ENCODE data around the gene RMDN2. TPM values are rescaled to one million over a fixed set of nuclear protein-coding genes. Genes with fewer than 3 reads are reported as not detected.

Gene RMDN2
- total and polyA plus RNA-seq, 4 donors: 7.3 to 30.6 (median 13.3) TPM

DNA sequence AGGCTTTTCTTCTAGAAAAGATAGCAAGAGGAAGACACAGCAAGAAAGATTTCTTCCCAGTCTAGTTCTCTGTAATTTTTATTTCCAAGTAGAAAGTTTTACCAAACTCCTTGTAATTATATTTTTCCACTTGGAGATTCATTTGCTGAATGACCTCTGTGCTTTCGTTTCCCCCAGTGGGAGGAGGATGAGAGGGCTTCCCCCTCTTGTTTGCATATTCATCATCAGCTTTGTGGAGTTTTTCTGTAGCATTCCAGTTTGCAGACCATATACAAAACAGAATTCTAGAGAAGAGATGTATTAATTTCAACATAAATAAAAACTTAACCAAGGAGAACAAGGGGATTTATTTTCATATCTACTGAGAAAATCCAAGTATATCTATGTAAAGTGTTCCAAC lies 51.3 kb downstream of the RMDN2 start:
- H3K9ac ChIP-seq (ENCODE audit: low read depth in 1 of 2, low read length in 2 of 2): no peak overlapping the region
- no peaks in the 10 kb centered on the region for H3K4me1 ChIP-seq (ENCODE audit: control insufficient read depth in 4 of 4, insufficient read depth in 4 of 4, low read length in 3 of 4)
- no peaks in the 10 kb centered on the region for H3K36me3 ChIP-seq (ENCODE audit: control insufficient read depth in 4 of 4, insufficient read depth in 3 of 4, low read depth in 1 of 4, low read length in 3 of 4)
- H3K27ac ChIP-seq (ENCODE audit: low read depth in 1 of 2, low read length in 2 of 2): no peak overlapping the region
- DNase-seq (ENCODE audit: low spot score): no peak
- H3K4me3 ChIP-seq (ENCODE audit: low read depth in 1 of 3, low read length in 3 of 3): no peak overlapping the region
- no peaks in the 10 kb centered on the region for H3K9me3 ChIP-seq (ENCODE audit: control insufficient read depth in 4 of 4, low read length in 3 of 4)
- H3K27me3 ChIP-seq (ENCODE audit: control insufficient read depth in 4 of 4, insufficient read depth in 4 of 4, low read length in 3 of 4): no peaks in the 10 kb centered on the region
- 90% methylated on average over 1 of the region's 1 CpG for WGBS
- TF ChIP-seq RXRA (IDR thresholded peaks at IDR 0.05) (no peak), YY1 (IDR thresholded peaks at IDR 0.05) (no peak), RAD21 (IDR thresholded peaks at IDR 0.05) (no peak), TAF1 (conservative IDR thresholded peaks at IDR 0.05) (no peak), NR2F2 (IDR thresholded peaks at IDR 0.05) (no peak), FOXA2 (IDR thresholded peaks at IDR 0.05) (no peak), JUND (IDR thresholded peaks at IDR 0.05) (no peak), HNF4G (IDR thresholded peaks at IDR 0.05) (no peak), SP1 (IDR thresholded peaks at IDR 0.05) (no peak), GABPA (IDR thresholded peaks at IDR 0.05 in 1 of 2, conservative IDR thresholded peaks at IDR 0.05 in 1 of 2) (no peak), FOXA1 (IDR thresholded peaks at IDR 0.05) (no peak), EGR1 (IDR thresholded peaks at IDR 0.05; ENCODE audit: low read depth in 2 of 2) (no peak), HNF4A (conservative IDR thresholded peaks at IDR 0.05) (no peak)
- TF ChIP-seq, protein P1, sequence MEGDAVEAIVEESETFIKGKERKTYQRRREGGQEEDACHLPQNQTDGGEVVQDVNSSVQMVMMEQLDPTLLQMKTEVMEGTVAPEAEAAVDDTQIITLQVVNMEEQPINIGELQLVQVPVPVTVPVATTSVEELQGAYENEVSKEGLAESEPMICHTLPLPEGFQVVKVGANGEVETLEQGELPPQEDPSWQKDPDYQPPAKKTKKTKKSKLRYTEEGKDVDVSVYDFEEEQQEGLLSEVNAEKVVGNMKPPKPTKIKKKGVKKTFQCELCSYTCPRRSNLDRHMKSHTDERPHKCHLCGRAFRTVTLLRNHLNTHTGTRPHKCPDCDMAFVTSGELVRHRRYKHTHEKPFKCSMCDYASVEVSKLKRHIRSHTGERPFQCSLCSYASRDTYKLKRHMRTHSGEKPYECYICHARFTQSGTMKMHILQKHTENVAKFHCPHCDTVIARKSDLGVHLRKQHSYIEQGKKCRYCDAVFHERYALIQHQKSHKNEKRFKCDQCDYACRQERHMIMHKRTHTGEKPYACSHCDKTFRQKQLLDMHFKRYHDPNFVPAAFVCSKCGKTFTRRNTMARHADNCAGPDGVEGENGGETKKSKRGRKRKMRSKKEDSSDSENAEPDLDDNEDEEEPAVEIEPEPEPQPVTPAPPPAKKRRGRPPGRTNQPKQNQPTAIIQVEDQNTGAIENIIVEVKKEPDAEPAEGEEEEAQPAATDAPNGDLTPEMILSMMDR (IDR thresholded peaks at IDR 0.05; ENCODE audit: low read depth, low read length, missing input control): no peak
- TF ChIP-seq, protein P2, sequence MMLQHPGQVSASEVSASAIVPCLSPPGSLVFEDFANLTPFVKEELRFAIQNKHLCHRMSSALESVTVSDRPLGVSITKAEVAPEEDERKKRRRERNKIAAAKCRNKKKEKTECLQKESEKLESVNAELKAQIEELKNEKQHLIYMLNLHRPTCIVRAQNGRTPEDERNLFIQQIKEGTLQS (IDR thresholded peaks at IDR 0.05): no peak
- TF ChIP-seq, protein P3, sequence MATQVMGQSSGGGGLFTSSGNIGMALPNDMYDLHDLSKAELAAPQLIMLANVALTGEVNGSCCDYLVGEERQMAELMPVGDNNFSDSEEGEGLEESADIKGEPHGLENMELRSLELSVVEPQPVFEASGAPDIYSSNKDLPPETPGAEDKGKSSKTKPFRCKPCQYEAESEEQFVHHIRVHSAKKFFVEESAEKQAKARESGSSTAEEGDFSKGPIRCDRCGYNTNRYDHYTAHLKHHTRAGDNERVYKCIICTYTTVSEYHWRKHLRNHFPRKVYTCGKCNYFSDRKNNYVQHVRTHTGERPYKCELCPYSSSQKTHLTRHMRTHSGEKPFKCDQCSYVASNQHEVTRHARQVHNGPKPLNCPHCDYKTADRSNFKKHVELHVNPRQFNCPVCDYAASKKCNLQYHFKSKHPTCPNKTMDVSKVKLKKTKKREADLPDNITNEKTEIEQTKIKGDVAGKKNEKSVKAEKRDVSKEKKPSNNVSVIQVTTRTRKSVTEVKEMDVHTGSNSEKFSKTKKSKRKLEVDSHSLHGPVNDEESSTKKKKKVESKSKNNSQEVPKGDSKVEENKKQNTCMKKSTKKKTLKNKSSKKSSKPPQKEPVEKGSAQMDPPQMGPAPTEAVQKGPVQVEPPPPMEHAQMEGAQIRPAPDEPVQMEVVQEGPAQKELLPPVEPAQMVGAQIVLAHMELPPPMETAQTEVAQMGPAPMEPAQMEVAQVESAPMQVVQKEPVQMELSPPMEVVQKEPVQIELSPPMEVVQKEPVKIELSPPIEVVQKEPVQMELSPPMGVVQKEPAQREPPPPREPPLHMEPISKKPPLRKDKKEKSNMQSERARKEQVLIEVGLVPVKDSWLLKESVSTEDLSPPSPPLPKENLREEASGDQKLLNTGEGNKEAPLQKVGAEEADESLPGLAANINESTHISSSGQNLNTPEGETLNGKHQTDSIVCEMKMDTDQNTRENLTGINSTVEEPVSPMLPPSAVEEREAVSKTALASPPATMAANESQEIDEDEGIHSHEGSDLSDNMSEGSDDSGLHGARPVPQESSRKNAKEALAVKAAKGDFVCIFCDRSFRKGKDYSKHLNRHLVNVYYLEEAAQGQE (IDR thresholded peaks at IDR 0.05): no peak
- TF ChIP-seq, protein P4, sequence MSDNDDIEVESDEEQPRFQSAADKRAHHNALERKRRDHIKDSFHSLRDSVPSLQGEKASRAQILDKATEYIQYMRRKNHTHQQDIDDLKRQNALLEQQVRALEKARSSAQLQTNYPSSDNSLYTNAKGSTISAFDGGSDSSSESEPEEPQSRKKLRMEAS (IDR thresholded peaks at IDR 0.05): no peak
- TF ChIP-seq, protein P5, sequence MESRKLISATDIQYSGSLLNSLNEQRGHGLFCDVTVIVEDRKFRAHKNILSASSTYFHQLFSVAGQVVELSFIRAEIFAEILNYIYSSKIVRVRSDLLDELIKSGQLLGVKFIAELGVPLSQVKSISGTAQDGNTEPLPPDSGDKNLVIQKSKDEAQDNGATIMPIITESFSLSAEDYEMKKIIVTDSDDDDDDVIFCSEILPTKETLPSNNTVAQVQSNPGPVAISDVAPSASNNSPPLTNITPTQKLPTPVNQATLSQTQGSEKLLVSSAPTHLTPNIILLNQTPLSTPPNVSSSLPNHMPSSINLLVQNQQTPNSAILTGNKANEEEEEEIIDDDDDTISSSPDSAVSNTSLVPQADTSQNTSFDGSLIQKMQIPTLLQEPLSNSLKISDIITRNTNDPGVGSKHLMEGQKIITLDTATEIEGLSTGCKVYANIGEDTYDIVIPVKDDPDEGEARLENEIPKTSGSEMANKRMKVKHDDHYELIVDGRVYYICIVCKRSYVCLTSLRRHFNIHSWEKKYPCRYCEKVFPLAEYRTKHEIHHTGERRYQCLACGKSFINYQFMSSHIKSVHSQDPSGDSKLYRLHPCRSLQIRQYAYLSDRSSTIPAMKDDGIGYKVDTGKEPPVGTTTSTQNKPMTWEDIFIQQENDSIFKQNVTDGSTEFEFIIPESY (IDR thresholded peaks at IDR 0.05): no peak

All from liver (tissue), 9 donors.